IMR-90 (cell line): ENCODE measurements around the gene LHPP. TPM values are rescaled to one million over a fixed set of nuclear protein-coding genes. Genes with fewer than 3 reads are reported as not detected.
"Not testable (repeated sequence)": the region's sequence is repeated elsewhere in the genome, so short reads cannot be mapped to it uniquely, and the experiment has no call there.

Experiments
- ATAC-seq: fragments of 200-7000 bp; cut with Tn5 transposase; 2 replicates; pipeline ENCODE4 v1.9.1; 2020; ENCODE audit warnings: low read depth, mild to moderate bottlenecking, moderate library complexity
- BruUV-seq: library from RNA; stranded (reverse); fragments of 400-500 nt; replicated peaks from 2 replicates; lab custom pipeline; 2021; lab: Mats Ljungman, UMichigan
- CTCF ChIA-PET: fragments of 300-600 bp; formaldehyde crosslinking; extraction: SDS; loops from one replicate; lab custom pipeline; 2021; ENCODE audit warnings: antibody characterized with exemption; lab: Yijun Ruan, JAX
- POLR2A ChIA-PET: fragments of 300-600 bp; sonication (Branson Sonifier 250); formaldehyde crosslinking; loops from one replicate; lab custom pipeline; 2022; ENCODE audit warnings: antibody characterized with exemption; ENCODE audit not compliant: unreplicated experiment; lab: Charles Lee
- DNase-seq: peaks from one replicate; pipeline ENCODE4 v3.0.0; 2013
- H2AFZ ChIP-seq: replicated peaks from 2 replicates; pipeline ENCODE3; 2013; ENCODE audit warnings: low read length, mild to moderate bottlenecking; ENCODE audit not compliant: poor library complexity
- H2AK5ac ChIP-seq: 2 replicates; pipeline ENCODE4 v1.6.1; 2013; ENCODE audit warnings: low read depth, low read length, inconsistent platforms
- H2AK9ac ChIP-seq: replicated peaks from 2 replicates; pipeline ENCODE3; 2013; ENCODE audit warnings: mild to moderate bottlenecking, low read depth, low read length, moderate library complexity; ENCODE audit not compliant: poor library complexity
- H2BK120ac ChIP-seq: 2 replicates; pipeline ENCODE4 v1.6.1; 2013; ENCODE audit warnings: low read depth, low read length, inconsistent platforms
- H2BK15ac ChIP-seq: 3 replicates; pipeline ENCODE4 v1.6.1; 2013; ENCODE audit warnings: low read depth, low read length, inconsistent platforms
- H2BK20ac ChIP-seq: 2 replicates; pipeline ENCODE4 v1.6.1; 2013; ENCODE audit warnings: low read depth, mild to moderate bottlenecking, inconsistent platforms, low read length, moderate library complexity
- H2BK5ac ChIP-seq: 2 replicates; pipeline ENCODE4 v1.6.1; 2013; ENCODE audit warnings: mild to moderate bottlenecking, low read depth, low read length, inconsistent platforms; ENCODE audit not compliant: poor library complexity, severe bottlenecking
- H3K14ac ChIP-seq: replicated peaks from 2 replicates; pipeline ENCODE4 v1.6.1; 2013; ENCODE audit warnings: low read depth, low read length, inconsistent platforms
- H3K18ac ChIP-seq: 2 replicates; pipeline ENCODE4 v1.6.1; 2013; ENCODE audit warnings: low read depth, low read length, control low read depth
- H3K23ac ChIP-seq: 2 replicates; pipeline ENCODE4 v1.6.1; 2013; ENCODE audit warnings: low read depth, low read length, inconsistent platforms
- H3K27ac ChIP-seq: 2 replicates; pipeline ENCODE4 v1.5.1; 2013; ENCODE audit warnings: mild to moderate bottlenecking, control low read depth, low read length; ENCODE audit not compliant: insufficient read depth
- H3K27me3 ChIP-seq: 2 replicates; pipeline ENCODE4 v1.6.1; 2013; ENCODE audit warnings: low read length; ENCODE audit not compliant: control insufficient read depth, insufficient read depth
- H3K36me3 ChIP-seq: 2 replicates; pipeline ENCODE4 v1.6.1; 2013; ENCODE audit warnings: low read length, mixed read lengths; ENCODE audit not compliant: control insufficient read depth, insufficient read depth
- H3K4ac ChIP-seq: 2 replicates; pipeline ENCODE4 v1.6.1; 2013; ENCODE audit warnings: low read depth, low read length, inconsistent platforms
- H3K4me1 ChIP-seq: 2 replicates; pipeline ENCODE4 v1.6.1; 2013; ENCODE audit warnings: low read length, mixed read lengths; ENCODE audit not compliant: control insufficient read depth, insufficient read depth
- H3K4me2 ChIP-seq: 2 replicates; pipeline ENCODE4 v1.6.1; 2013; ENCODE audit warnings: low read depth, mild to moderate bottlenecking, control low read depth, low read length, moderate library complexity
- H3K4me3 ChIP-seq: 2 replicates; pipeline ENCODE4 v1.5.1; 2013; ENCODE audit warnings: low read depth, mild to moderate bottlenecking, control low read depth, low read length, moderate library complexity; ENCODE audit not compliant: insufficient read depth
- H3K56ac ChIP-seq: 2 replicates; pipeline ENCODE4 v1.6.1; 2013; ENCODE audit warnings: low read length, inconsistent platforms; ENCODE audit not compliant: insufficient read depth; ENCODE audit errors: extremely low read depth
- H3K79me1 ChIP-seq, 2 experiments: 2 replicates each; pipeline ENCODE4 v1.6.1; 2013; ENCODE audit warnings: low read length in 2 of 2, inconsistent platforms in 1 of 2, low read depth in 1 of 2
- H3K9ac ChIP-seq: 2 replicates; pipeline ENCODE4 v1.6.1; 2013; ENCODE audit warnings: low read depth, low read length, control low read depth
- H3K9me1 ChIP-seq: 2 replicates; pipeline ENCODE4 v1.6.1; 2013; ENCODE audit warnings: low read length, inconsistent platforms; ENCODE audit not compliant: insufficient read depth
- H3K9me3 ChIP-seq: 2 replicates; pipeline ENCODE4 v1.6.1; 2013; ENCODE audit warnings: low read length; ENCODE audit not compliant: control insufficient read depth, insufficient read depth
- H4K20me1 ChIP-seq: 2 replicates; pipeline ENCODE4 v1.6.1; 2013; ENCODE audit warnings: low read length, inconsistent platforms; ENCODE audit not compliant: insufficient read depth
- H4K5ac ChIP-seq: 2 replicates; pipeline ENCODE4 v1.6.1; 2013; ENCODE audit warnings: mild to moderate bottlenecking, low read depth, low read length, control low read depth
- H4K8ac ChIP-seq, 2 experiments: 2 replicates each; pipeline ENCODE4 v1.6.1; 2013; ENCODE audit warnings: low read depth in 2 of 2, low read length in 2 of 2, control low read depth in 1 of 2, inconsistent platforms in 1 of 2
- H4K91ac ChIP-seq: 2 replicates; pipeline ENCODE4 v1.6.1; 2013; ENCODE audit warnings: low read depth, low read length, inconsistent platforms; ENCODE audit not compliant: insufficient read depth
- WGBS, 2 experiments: methylation state at CpG; one replicate each; pipeline versions ENCODE4 v1.1.5 to v1.1.7; 2013; ENCODE audit warnings: missing lambda C conversion rate in 2 of 2; ENCODE audit not compliant: insufficient read length in 1 of 2; ENCODE audit errors: extremely low coverage in 2 of 2; 5-methylcytosine and 5-hydroxymethylcytosine counted together
- dilution Hi-C: fragments of 300-500 bp; cut with HindIII; formaldehyde crosslinking; loops from one replicate; pipeline ENCODE4 v1.14.3; 2018; ENCODE audit warnings: low sequenced_read_pairs; ENCODE audit not compliant: unreplicated experiment
- in situ Hi-C: fragments of 300-500 bp; cut with MboI; formaldehyde crosslinking; loops from 3 replicates; pipeline ENCODE4 v1.14.3; 2019; ENCODE audit warnings: low sequenced_read_pairs, inconsistent platforms, mixed read lengths
- intact Hi-C: fragments of 100-400 bp; cut with micrococcal nuclease; formaldehyde crosslinking; loops from 2 replicates; pipeline ENCODE4 v1.10.0; 2022
- polyA plus RNA-seq, 3 experiments: library from polyadenylated mRNA; depleted of rRNA; stranded (reverse); fragments of >200 nt; gene quantifications; 2 replicates each; pipeline ENCODE4 v1.2.3, GENCODE V29; 2012; ENCODE audit warnings: low replicate concordance in 1 of 3
- total RNA-seq: library from RNA; depleted of rRNA; stranded (reverse); fragments of >200 nt; gene quantifications from 2 replicates; pipeline ENCODE4 v1.2.3, GENCODE V29; 2012

Gene LHPP
- total and polyA plus RNA-seq, 2 of the 4 experiments (the other 2 are of a cell fraction) = 2.7 to 8.3 TPM

DNA sequence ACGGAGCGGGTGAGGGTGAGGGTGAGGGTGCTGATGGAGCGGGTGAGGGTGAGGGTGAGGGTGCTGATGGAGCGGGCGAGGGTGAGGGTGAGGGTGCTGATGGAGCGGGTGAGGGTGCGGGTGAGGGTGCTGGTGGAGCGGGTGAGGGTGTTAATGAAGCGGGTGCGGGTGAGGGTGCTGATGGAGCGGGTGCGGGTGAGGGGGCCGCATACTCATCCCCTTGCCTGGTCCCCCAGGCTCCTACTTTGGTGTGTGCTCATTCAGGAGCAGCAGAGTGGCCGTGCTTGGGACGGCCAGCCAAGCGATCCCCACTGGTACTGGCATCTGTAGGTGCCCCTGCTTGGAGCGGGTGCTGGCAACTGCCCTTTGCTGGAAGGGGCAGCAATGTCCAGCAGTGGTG lies 149.2 kb downstream of the LHPP start:
- H2BK20ac ChIP-seq, CTCF ChIA-PET, H3K36me3 ChIP-seq, H3K9me3 ChIP-seq, H3K4me1 ChIP-seq, H3K27me3 ChIP-seq, POLR2A ChIA-PET, H4K8ac ChIP-seq, H4K91ac ChIP-seq, BruUV-seq, H2BK120ac ChIP-seq, DNase-seq, H3K4me3 ChIP-seq, H2AK5ac ChIP-seq, H2BK5ac ChIP-seq, H2AK9ac ChIP-seq, H3K4me2 ChIP-seq, H3K56ac ChIP-seq, H4K20me1 ChIP-seq, H4K5ac ChIP-seq, H3K9ac ChIP-seq, H3K14ac ChIP-seq, dilution Hi-C loops, H2BK15ac ChIP-seq, H3K27ac ChIP-seq, intact Hi-C loops, H3K18ac ChIP-seq, H3K79me1 ChIP-seq, H3K4ac ChIP-seq, ATAC-seq, H2AFZ ChIP-seq, in situ Hi-C loops, H3K9me1 ChIP-seq, H3K23ac ChIP-seq: not testable (repeated sequence)
- WGBS, 2 experiments = 80% methylated on average over 3 of the region's 17 CpGs; no CpG with 5 or more reads in 1 of the 2 experiments
